Naive thymus-derived CD8-positive, alpha-beta T cell (primary cell): ENCODE measurements around the gene PPP1R36. TPM values are rescaled to one million over a fixed set of nuclear protein-coding genes. Genes with fewer than 3 reads are reported as not detected.
"Not testable (repeated sequence)": the region's sequence is repeated elsewhere in the genome, so short reads cannot be mapped to it uniquely, and the experiment has no call there.

Experiments used
- ATAC-seq, 2 donors: fragments of 150-1000 bp; cut with Tn5 transposase in 1 of 2; sonication (Bioruptor Pico), chemical (Tn5 transposase) in 1 of 2; 1 replicate in 1 of 2; 2 replicates in 1 of 2; pipeline ENCODE4 v1.10.0; 2021; ENCODE audit warnings: mild to moderate bottlenecking in 2 of 2, moderate library complexity in 2 of 2
- POLR2A ChIA-PET: fragments of 350-600 bp; sonication (Branson Sonifier 250); formaldehyde crosslinking; loops from one replicate; lab custom pipeline; 2021; ENCODE audit warnings: antibody characterized with exemption; lab: Charles Lee
- DNase-seq, 10 donors: peaks; one replicate each; pipeline versions ENCODE4 v3.0.0 to v3.0.0-alpha.2; 2020 to 2022
- H3K27ac Mint-ChIP-seq, 10 donors: one replicate each; pipeline ENCODE4 v1.8.0; 2020 to 2022; ENCODE audit warnings: mild to moderate bottlenecking in 10 of 10, mixed read lengths in 10 of 10, moderate library complexity in 4 of 10, inconsistent platforms in 1 of 10
- H3K27me3 Mint-ChIP-seq, 5 donors: one replicate each; pipeline ENCODE4 v1.8.0; 2021 to 2022; ENCODE audit warnings: mixed read lengths in 5 of 5
- H3K36me3 Mint-ChIP-seq, 3 donors: one replicate each; pipeline ENCODE4 v1.8.0; 2020 to 2022; ENCODE audit warnings: mixed read lengths in 3 of 3, mild to moderate bottlenecking in 2 of 3, inconsistent platforms in 1 of 3
- H3K4me1 Mint-ChIP-seq, 4 donors: one replicate each; pipeline ENCODE4 v1.8.0; 2021 to 2022; ENCODE audit warnings: mixed read lengths in 4 of 4
- H3K4me3 Mint-ChIP-seq, 10 donors: one replicate each; pipeline ENCODE4 v1.8.0; 2020 to 2022; ENCODE audit warnings: mild to moderate bottlenecking in 10 of 10, mixed read lengths in 10 of 10, moderate library complexity in 6 of 10, inconsistent platforms in 1 of 10
- H3K9me3 Mint-ChIP-seq, 9 donors: one replicate each; pipeline ENCODE4 v1.8.0; 2020 to 2022; ENCODE audit warnings: mixed read lengths in 9 of 9, mild to moderate bottlenecking in 3 of 9, inconsistent platforms in 1 of 9, moderate library complexity in 1 of 9
- polyA plus RNA-seq, 3 donors: library from polyadenylated mRNA; unstranded; fragments of 300-500 nt; fragmentation: Illumina TruSeq; gene quantifications; one replicate each; pipeline ENCODE4 v1.2.3, GENCODE V29; 2021
- total RNA-seq, 8 experiments: library from RNA in 2 of 8; stranded (reverse) in 2 of 8; gene quantifications; one replicate each; pipeline ENCODE4 v1.2.3 and lab custom pipeline; 2021 to 2026

Gene PPP1R36
- total and polyA plus RNA-seq, 5 experiments from 2014 or later = not detected

- Mint-ChIP-seq H3K9me3 (no peaks in the 10 kb centered on the region), H3K27me3 (peaks cover 10 to 50% (median 23%) of the 10 kb centered on the region in 5 donors), H3K27ac (no peak overlapping the region), H3K4me1 (peaks cover 0 to 1% (median 0%) of the 10 kb centered on the region in 4 donors), H3K36me3 (no peaks in the 10 kb centered on the region), H3K4me3 (no peak overlapping the region)
- POLR2A ChIA-PET = no interaction called here
- ATAC-seq (no peak), DNase-seq (no peak)
These were observed 55.1 kb downstream of the PPP1R36 start for GRCh38 chr14:64604881-64605280.

- Mint-ChIP-seq H3K27me3 (peaks cover 10 to 40% (median 18%) of the 10 kb centered on the region in 5 donors), H3K27ac (peak overlapping the region in 1 of 10 donors; percentile 31), H3K4me1 (peaks cover 0 to 1% (median 0%) of the 10 kb centered on the region in 4 donors), H3K9me3 (no peaks in the 10 kb centered on the region), H3K36me3 (no peaks in the 10 kb centered on the region), H3K4me3 (no peak overlapping the region)
- DNase-seq = no peak
- ATAC-seq = no peak
- POLR2A ChIA-PET = no interaction called here
These were observed 56.3 kb downstream of the PPP1R36 start for GRCh38 chr14:64605926-64606685.

- Mint-ChIP-seq H3K4me1 (no peaks in the 10 kb centered on the region), H3K27me3 (peaks cover 2 to 18% (median 6%) of the 10 kb centered on the region in 5 donors), H3K36me3 (no peaks in the 10 kb centered on the region), H3K27ac (no peak overlapping the region), H3K9me3 (no peaks in the 10 kb centered on the region), H3K4me3 (no peak overlapping the region)
- ATAC-seq = no peak
- DNase-seq = no peak
- POLR2A ChIA-PET = no interaction called here
These were observed 60.4 kb downstream of the PPP1R36 start for GRCh38 chr14:64610049-64610746.

- no peak overlapping the region for H3K4me3 Mint-ChIP-seq
- ATAC-seq (no peak), DNase-seq (no peak)
- no peaks in the 10 kb centered on the region for H3K9me3 Mint-ChIP-seq
- no peak overlapping the region for H3K27ac Mint-ChIP-seq
- peaks cover 0 to 7% (median 2%) of the 10 kb centered on the region in 5 donors for H3K27me3 Mint-ChIP-seq
- no peaks in the 10 kb centered on the region for H3K36me3 Mint-ChIP-seq
- no peaks in the 10 kb centered on the region for H3K4me1 Mint-ChIP-seq
- POLR2A ChIA-PET = no interaction called here
These were observed 61.7 kb downstream of the PPP1R36 start for GRCh38 chr14:64611358-64612020.

- DNase-seq = no peak
- no peak for ATAC-seq
- no peak overlapping the region for H3K4me3 Mint-ChIP-seq
- no peaks in the 10 kb centered on the region for H3K9me3 Mint-ChIP-seq
- H3K27me3 Mint-ChIP-seq = peaks cover 0 to 7% (median 2%) of the 10 kb centered on the region in 5 donors
- H3K4me1 Mint-ChIP-seq = no peaks in the 10 kb centered on the region
- H3K36me3 Mint-ChIP-seq = no peaks in the 10 kb centered on the region
- POLR2A ChIA-PET = no interaction called here
- H3K27ac Mint-ChIP-seq = no peak overlapping the region
These were observed 62.2 kb downstream of the PPP1R36 start for GRCh38 chr14:64612021-64612380.

- H3K4me1 Mint-ChIP-seq = no peaks in the 10 kb centered on the region
- POLR2A ChIA-PET = no interaction called here
- H3K36me3 Mint-ChIP-seq = no peaks in the 10 kb centered on the region
- no peak for DNase-seq
- no peaks in the 10 kb centered on the region for H3K9me3 Mint-ChIP-seq
- ATAC-seq = no peak
- H3K4me3 Mint-ChIP-seq = no peak overlapping the region
- no peak overlapping the region for H3K27ac Mint-ChIP-seq
- peaks cover 0 to 7% (median 2%) of the 10 kb centered on the region in 5 donors for H3K27me3 Mint-ChIP-seq
These were observed 63.4 kb downstream of the PPP1R36 start for GRCh38 chr14:64612971-64613666.

GRCh38 chr14:64614166-64614565 lies 64.4 kb downstream of the PPP1R36 start:
- Mint-ChIP-seq H3K9me3 (no peaks in the 10 kb centered on the region), H3K4me1 (no peaks in the 10 kb centered on the region), H3K36me3 (no peaks in the 10 kb centered on the region), H3K27me3 (peaks cover 0 to 7% (median 2%) of the 10 kb centered on the region in 5 donors), H3K4me3 (no peak overlapping the region), H3K27ac (no peak overlapping the region)
- DNase-seq (no peak), ATAC-seq (no peak)
- POLR2A ChIA-PET = no interaction called here

- Mint-ChIP-seq H3K9me3 (no peaks in the 10 kb centered on the region), H3K27me3 (peaks cover 0 to 7% (median 5%) of the 10 kb centered on the region in 5 donors), H3K4me1 (no peaks in the 10 kb centered on the region), H3K4me3 (no peak overlapping the region), H3K27ac (no peak overlapping the region), H3K36me3 (no peaks in the 10 kb centered on the region)
- POLR2A ChIA-PET = no interaction called here
- ATAC-seq = no peak
- DNase-seq = no peak
These were observed 65.1 kb downstream of the PPP1R36 start for GRCh38 chr14:64614805-64615391.

GRCh38 chr14:64617872-64618408 lies 68.2 kb downstream of the PPP1R36 start:
- H3K36me3 Mint-ChIP-seq, H3K4me1 Mint-ChIP-seq, H3K27me3 Mint-ChIP-seq, ATAC-seq, POLR2A ChIA-PET, H3K4me3 Mint-ChIP-seq, DNase-seq, H3K9me3 Mint-ChIP-seq, H3K27ac Mint-ChIP-seq: not testable (repeated sequence)

- Mint-ChIP-seq H3K27me3 (peaks cover 0 to 12% (median 4%) of the 10 kb centered on the region in 5 donors), H3K9me3 (no peaks in the 10 kb centered on the region), H3K4me1 (peaks cover 0 to 10% (median 3%) of the 10 kb centered on the region in 4 donors), H3K36me3 (no peaks in the 10 kb centered on the region), H3K27ac (no peak overlapping the region), H3K4me3 (no peak overlapping the region)
- no peak for ATAC-seq
- DNase-seq = no peak
- POLR2A ChIA-PET = no interaction called here
These were observed 71.1 kb downstream of the PPP1R36 start for GRCh38 chr14:64620910-64621309.

- Mint-ChIP-seq H3K4me1 (peaks cover 0 to 10% (median 3%) of the 10 kb centered on the region in 4 donors), H3K4me3 (no peak overlapping the region), H3K36me3 (no peaks in the 10 kb centered on the region), H3K27ac (no peak overlapping the region), H3K27me3 (peaks cover 0 to 12% (median 2%) of the 10 kb centered on the region in 5 donors), H3K9me3 (no peaks in the 10 kb centered on the region)
- ATAC-seq (no peak), DNase-seq (no peak)
- POLR2A ChIA-PET = interaction anchor here (1.2 kb wide), 1 partner anchor 12 kb away, joined by 3 read pairs; no protein-coding TSS in a partner anchor
These were observed 73.9 kb downstream of the PPP1R36 start for GRCh38 chr14:64623554-64624165.
